Stimulated activated CD8-positive, alpha-beta memory T cell treated with anti-CD3 and anti-CD28 coated beads, Interleukin-12 subunit alpha, Interleukin-12 subunit beta, amount 100 ng/mL, for 24 hours (primary cell): ENCODE results near the gene SNX27.
"Not testable (repeated sequence)": the region's sequence is repeated elsewhere in the genome, so short reads cannot be mapped to it uniquely, and the experiment has no call there.

Experiments used
- DNase-seq: peaks from one replicate; pipeline ENCODE4 v3.0.0-alpha.2; 2020; ENCODE audit errors: extremely low read depth

Gene SNX27

DNA sequence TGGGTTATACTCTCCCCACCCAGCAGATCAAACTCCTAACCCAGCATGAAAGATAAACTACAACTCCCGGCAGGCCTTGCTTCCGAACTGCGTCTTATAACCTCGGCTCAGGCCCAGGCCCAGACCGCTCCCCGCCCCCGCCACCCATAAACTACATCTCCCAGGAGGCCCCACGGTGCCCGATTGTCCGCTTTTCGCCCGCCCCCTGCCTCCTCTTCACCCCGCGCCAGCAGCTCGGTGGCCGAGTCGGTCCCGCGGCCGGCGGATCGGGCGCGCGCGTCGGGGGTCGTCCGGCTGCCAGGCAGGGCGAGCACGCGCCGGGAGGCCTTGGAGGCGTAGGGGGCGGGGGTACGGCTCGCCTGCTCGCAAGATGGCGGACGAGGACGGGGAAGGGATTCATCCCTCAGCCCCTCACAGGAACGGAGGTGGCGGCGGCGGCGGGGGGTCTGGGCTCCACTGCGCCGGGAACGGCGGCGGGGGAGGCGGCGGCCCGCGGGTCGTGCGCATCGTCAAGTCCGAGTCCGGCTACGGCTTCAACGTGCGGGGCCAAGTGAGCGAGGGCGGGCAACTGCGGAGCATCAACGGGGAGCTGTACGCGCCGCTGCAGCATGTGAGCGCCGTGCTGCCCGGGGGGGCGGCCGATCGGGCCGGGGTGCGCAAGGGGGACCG is at the start of gene SNX27:
Gene SNX27 (plus strand): TSS at position 219 of the 669 bp plus-strand sequence. CDS start 152 bp downstream, at position 371.
- DNase-seq: peak; percentile 74

GRCh38 chr1:151562661-151563060 is 49.2 kb upstream of the SNX27 start:
- DNase-seq: no peak

DNA sequence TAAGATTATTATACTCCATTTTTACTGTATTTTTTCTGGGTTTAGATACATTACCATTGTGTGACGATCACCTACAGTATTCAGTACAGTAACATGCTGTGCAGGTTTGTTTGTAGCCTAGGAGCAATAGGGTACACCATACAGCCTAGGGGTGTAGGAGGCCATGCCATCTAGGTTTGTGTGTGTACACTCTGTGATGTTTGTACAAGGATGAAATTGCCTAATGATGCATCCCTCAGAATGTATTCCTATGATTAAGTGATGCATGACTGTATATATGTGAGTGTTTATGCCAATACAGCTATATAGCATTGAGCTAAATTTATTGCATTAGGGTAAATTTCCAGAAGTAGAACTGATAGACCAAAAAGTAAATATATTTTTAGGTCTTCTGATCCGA is 48.5 kb upstream of the SNX27 start:
- no peak for DNase-seq

DNA sequence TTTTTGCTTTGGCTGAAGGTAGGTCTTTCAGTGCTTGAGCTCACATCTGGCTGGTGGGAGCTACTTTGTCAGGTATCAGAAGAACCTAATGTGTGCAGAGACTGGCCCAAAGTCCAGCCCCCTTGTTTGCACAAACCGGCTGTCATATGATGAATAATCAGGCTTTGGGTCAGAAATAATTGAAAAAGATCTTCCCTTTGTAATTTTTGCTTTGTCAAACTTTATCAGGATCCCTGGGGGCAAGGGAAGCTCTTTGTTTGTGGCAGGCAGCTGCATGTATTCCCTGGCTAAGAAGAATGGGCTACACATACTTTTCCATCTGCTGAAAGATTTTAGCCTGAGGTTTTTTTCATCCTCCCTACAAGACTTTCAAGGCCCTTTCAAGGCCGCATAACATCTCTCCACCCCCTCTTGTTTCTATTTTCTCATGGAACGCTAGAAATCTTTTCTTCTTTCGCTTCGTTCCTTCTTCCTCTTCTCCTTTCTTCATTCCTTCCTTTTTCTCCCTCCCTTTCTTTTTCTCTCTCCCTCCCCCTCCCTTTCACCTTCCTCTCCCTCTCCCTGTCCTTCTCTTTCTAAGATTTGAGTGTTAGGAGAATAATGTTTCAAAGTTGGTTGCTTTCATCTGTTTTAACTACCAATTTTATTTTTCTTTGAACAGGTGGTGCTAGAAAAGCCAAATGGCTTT is 46.2 kb upstream of the SNX27 start:
- no peak for DNase-seq

DNA sequence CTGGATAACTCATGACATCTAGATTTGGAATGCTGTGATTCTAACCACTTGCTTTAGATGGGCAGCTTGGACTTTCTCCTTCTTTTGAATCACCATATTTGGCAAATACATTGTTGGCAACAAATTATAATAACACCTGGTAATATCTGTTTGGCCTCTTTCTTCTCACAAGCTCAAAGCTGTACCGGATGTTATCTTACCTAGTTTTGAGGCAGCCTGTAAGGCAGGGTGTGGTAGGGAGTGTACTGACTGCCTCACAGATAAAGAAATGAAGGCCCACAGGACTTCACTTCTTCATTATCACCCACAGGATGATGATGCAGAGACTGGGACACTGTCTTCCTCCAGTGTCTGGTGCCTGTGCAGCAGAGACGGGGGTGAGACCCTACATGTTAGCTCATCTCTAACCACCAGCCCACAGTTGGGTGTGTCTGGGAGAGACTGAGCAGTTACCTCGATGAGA is 43.2 kb upstream of the SNX27 start:
- no peak for DNase-seq

DNA sequence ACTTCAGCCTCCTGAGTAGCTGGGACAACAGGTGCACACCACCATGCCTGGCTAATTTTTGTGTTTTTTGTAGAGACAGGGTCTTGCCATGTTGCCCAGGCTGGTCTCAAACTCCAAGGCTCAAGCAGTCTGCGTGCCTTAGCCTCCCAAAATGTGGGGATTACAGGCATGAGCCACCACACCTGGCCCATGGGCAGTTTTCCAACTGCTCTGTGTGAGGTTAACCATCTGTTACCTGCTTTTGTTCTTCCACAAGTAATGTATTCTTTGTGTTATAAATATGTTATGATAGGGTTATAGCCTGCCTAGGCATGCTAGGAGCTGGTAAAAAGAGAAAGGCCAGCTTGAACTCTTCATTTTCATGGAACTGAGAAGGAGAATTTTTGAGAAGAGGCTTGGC is 41.0 kb upstream of the SNX27 start:
- no peak for DNase-seq

- no peak for DNase-seq
Observed at GRCh38 chr1:151574575-151575529, 37.0 kb upstream of the SNX27 start.

GRCh38 chr1:151577173-151577572 is 34.7 kb upstream of the SNX27 start:
- no peak for DNase-seq

DNA sequence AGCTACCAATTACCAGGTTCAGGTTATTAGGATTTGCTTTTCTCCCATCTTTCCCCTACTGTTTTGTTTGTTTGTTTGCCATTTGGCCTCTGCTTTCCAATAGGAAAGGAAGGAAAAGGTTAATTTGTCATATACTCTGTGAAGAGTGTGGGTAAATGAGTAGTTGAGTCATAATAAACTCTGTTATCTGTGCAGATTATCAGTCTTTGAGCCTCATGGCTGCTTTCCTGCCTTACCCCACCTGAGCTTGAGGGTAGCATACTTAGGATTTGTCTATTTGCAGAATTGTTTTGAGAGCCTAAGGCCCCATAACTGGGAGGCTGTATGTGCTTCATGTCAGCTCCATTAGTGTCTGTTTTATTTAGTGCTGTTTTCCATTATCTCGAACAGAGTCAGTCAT is 32.9 kb upstream of the SNX27 start:
- DNase-seq: no peak

DNA sequence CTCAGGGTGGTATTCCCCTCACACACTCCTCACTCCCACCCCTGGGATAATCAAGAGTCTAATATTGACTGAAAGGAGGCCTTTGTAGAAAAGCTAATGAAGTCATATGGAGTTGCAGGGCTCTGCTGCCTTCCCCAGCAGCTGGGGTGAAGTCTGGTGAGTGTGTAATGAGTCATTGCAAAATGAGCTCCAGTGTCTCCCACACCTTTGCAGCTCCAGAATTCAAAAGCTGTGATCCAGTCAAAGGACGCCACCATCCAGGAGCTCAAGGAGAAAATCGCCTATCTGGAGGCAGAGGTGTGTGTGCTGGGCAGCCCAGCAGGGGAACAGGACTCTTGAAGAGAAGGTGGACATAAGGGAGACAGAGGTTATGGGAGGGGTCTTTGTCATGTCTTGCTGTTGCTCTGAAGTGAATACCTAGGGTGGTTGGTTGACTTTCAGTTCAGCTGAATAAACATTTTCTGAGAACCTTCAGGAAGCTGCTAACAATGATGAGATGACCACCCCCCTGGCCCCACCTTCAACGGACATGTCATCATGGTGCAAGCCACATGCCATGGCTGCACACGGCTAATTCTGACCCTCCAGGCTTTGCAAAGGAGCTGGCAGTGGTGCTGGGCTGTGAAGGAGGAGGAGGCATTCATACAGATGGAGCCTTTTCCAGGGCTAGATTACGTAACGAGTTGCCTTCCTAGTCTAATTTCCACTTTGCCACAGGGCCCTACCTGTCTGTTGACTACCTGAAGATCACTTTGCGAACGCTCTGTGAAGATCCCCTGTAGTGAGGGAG is 32.2 kb upstream of the SNX27 start:
- no peak for DNase-seq

- DNase-seq: no peak
Observed at GRCh38 chr1:151581451-151581850, 30.4 kb upstream of the SNX27 start.

DNA sequence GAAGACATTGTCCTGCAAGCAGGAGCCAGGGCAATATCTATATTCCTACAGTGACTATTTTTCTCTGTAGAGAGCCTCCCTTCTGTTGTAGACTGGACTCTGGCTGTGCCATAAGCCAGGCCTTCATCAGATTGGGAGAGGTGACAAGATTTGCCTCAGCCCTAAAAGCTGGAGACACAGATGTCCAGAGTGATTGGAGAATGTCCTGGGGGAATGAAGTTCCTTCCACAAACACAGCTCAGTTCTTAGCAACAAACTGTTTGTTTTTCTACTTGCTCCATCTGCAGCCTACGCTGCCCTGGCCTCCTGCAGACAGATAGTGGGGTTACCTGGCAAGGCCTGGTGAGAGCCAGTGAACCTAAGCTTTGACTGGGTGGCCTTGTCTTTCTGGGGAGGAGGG is 29.9 kb upstream of the SNX27 start:
- no peak for DNase-seq

- no peak for DNase-seq
Observed at GRCh38 chr1:151583796-151584195, 28.1 kb upstream of the SNX27 start.

GRCh38 chr1:151584278-151584677 is 27.6 kb upstream of the SNX27 start:
- no peak for DNase-seq

DNA sequence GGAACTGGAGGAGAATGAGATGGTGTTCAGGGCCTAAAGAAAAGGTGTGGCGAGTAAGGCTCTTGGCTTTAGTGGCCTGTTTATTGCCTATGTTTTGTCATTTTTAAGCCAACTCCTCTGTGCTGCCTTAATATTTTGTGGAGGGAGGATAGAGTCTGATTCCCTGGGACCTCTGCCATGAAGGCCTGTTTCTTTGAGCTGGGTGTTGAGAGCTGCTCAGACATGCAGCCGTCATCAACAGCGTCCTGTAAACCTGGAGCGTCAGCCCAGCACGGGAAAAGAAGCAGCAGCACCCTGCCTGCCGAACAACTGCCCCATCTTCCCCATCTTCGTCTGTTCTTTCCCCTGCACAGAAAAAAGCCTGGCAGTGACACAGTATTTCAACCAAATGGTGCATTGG is 27.1 kb upstream of the SNX27 start:
- DNase-seq: no peak

- DNase-seq: no peak
Observed at GRCh38 chr1:151585622-151586021, 26.2 kb upstream of the SNX27 start.

GRCh38 chr1:151590961-151591360 is 20.9 kb upstream of the SNX27 start:
- no peak for DNase-seq

- DNase-seq: no peak
Observed at GRCh38 chr1:151593730-151594129, 18.1 kb upstream of the SNX27 start.

DNA sequence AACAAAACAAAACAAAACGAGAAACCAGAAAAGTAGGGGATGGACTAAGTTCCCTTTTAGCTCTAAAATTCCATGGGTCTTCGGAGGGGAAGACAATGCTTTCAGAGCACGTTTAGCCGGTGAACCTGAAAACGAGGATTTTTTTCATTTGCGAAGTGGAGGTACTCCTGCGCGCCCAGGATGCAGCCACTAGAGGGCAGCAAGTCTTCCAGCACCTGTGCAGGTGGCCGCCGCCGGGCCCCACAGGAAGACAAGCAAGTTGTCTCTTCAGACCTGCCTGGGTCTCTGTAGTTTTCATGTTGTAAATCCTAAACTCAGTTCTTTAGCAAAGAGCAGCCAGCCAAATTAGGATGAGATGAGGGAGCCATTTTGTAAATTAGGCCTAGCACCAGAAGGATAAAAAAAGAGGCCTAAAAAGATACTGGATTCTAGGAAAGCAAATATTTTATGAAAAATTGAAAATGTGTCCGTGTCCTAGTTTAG is 17.7 kb upstream of the SNX27 start:
- DNase-seq: peak; percentile 46

GRCh38 chr1:151596166-151596953 is 15.5 kb upstream of the SNX27 start:
- DNase-seq: no peak

DNA sequence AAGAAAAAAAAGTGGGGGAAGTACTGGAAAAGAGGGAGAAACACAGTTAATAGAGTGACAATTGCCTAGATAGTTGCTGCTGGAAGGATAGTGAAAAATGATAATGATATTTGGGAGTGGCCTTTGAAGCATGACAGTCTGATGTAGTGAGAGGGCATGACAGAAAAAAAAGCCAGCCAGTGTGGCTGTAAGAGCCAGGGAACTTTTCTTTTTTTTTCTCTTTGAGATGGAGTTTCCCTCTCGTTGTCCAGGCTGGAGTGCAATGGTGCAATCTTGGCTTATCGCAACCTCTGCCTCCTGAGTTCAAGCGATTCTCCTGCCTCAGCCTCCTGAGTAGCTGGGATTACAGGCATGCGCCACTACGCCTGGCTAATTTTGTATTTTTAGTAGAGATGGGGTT is 9.3 kb upstream of the SNX27 start:
- DNase-seq: not testable (repeated sequence)
